Measurements from ENCODE around the gene SLC25A15.
"Not testable (repeated sequence)": the region's sequence is repeated elsewhere in the genome, so short reads cannot be mapped to it uniquely, and the experiment has no call there.

Gene SLC25A15

GRCh38 chr13:40781717-40782116 is 7.7 kb upstream of the SLC25A15 start:
- H3K27me3 ChIP-seq (ENCODE audit: low read depth, low read length): no peaks in the 10 kb centered on the region
- H3K9ac ChIP-seq (ENCODE audit: low read length): no peak overlapping the region
- no peaks in the 10 kb centered on the region for H3K9me3 ChIP-seq (ENCODE audit: insufficient read depth, low read length)
- TF ChIP-seq EZH2phosphoT487 (IDR thresholded peaks at IDR 0.05; ENCODE audit: low read depth): no peak
- TF ChIP-seq, protein P1, sequence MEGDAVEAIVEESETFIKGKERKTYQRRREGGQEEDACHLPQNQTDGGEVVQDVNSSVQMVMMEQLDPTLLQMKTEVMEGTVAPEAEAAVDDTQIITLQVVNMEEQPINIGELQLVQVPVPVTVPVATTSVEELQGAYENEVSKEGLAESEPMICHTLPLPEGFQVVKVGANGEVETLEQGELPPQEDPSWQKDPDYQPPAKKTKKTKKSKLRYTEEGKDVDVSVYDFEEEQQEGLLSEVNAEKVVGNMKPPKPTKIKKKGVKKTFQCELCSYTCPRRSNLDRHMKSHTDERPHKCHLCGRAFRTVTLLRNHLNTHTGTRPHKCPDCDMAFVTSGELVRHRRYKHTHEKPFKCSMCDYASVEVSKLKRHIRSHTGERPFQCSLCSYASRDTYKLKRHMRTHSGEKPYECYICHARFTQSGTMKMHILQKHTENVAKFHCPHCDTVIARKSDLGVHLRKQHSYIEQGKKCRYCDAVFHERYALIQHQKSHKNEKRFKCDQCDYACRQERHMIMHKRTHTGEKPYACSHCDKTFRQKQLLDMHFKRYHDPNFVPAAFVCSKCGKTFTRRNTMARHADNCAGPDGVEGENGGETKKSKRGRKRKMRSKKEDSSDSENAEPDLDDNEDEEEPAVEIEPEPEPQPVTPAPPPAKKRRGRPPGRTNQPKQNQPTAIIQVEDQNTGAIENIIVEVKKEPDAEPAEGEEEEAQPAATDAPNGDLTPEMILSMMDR (IDR thresholded peaks at IDR 0.05; ENCODE audit: low read depth, low read length): no peak
- H3K4me3 ChIP-seq (ENCODE audit: low read length): no peak overlapping the region
- peaks cover 16% of the 10 kb centered on the region for H3K4me1 ChIP-seq (ENCODE audit: low read length)
- H3K4me2 ChIP-seq (ENCODE audit: low read length): peak overlapping the region; percentile 6; the same call in 1 of the 2 replicates
- no peaks in the 10 kb centered on the region for H3K36me3 ChIP-seq (replicated peaks; ENCODE audit: low read depth, low read length)
- H3K79me2 ChIP-seq (ENCODE audit: low read length): no peaks in the 10 kb centered on the region
- no peak overlapping the region for H3K27ac ChIP-seq (ENCODE audit: low read length)
- no peaks in the 10 kb centered on the region for H4K20me1 ChIP-seq (ENCODE audit: insufficient read depth, low read length)
- no peak overlapping the region for H2AFZ ChIP-seq (ENCODE audit: low read depth, low read length)

DNA sequence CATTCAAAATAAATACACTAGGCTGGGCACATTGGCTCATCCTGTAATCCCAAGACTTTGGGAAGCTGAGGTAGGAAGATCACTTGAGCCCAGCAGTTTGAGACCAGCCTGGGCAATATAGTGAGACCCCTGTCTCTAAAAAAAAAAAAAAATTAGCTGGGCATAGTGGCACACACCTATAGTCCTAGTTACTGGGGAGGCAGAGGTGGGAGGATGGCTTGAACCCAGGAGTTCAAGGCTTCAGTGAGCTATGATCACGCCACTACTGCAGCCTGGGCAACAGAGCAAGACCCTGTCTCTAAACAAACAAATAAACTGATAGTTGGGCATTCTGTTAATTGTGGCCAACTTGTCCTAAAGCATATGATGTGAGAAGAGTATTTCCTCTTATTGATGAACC is 6.4 kb upstream of the SLC25A15 start:
- H3K79me2 ChIP-seq (ENCODE audit: low read length); H3K4me3 ChIP-seq (ENCODE audit: low read length); H3K4me2 ChIP-seq (ENCODE audit: low read length); H3K27ac ChIP-seq (ENCODE audit: low read length); H3K4me1 ChIP-seq (ENCODE audit: low read length); H2AFZ ChIP-seq (ENCODE audit: low read depth, low read length); H3K9me3 ChIP-seq (ENCODE audit: insufficient read depth, low read length); H3K9ac ChIP-seq (ENCODE audit: low read length); H4K20me1 ChIP-seq (ENCODE audit: insufficient read depth, low read length); H3K27me3 ChIP-seq (ENCODE audit: low read depth, low read length); H3K36me3 ChIP-seq (replicated peaks; ENCODE audit: low read depth, low read length): not testable (repeated sequence)

DNA sequence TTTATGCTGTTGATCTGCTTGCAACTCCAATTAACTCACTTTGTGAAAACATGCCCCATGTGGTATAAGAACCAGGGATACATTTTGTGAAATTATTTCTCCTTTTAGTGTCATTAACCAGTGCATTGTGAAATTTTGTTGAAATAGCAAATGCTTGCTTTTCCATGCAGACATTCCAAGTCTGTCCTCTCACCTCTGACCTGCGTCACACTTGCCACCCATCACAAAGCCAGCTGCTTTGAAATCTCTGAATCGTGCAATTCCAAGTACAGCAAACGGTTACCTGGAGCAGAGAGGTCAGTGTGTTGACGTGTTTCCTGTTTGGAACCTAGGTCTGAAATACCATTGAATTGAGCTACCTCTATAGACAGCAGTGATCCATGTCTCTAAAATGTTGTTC is 4.9 kb upstream of the SLC25A15 start:
- Histone ChIP-seq H3K9me3 (ENCODE audit: insufficient read depth, low read length) (no peaks in the 10 kb centered on the region), H3K36me3 (replicated peaks; ENCODE audit: low read depth, low read length) (no peaks in the 10 kb centered on the region), H3K9ac (ENCODE audit: low read length) (no peak overlapping the region), H3K4me2 (ENCODE audit: low read length) (no peak overlapping the region), H3K27me3 (ENCODE audit: low read depth, low read length) (no peaks in the 10 kb centered on the region), H3K4me3 (ENCODE audit: low read length) (no peak overlapping the region), H3K79me2 (ENCODE audit: low read length) (peaks cover 3% of the 10 kb centered on the region; the same call in 1 of the 2 replicates), H3K27ac (ENCODE audit: low read length) (no peak overlapping the region), H2AFZ (ENCODE audit: low read depth, low read length) (no peak overlapping the region), H3K4me1 (ENCODE audit: low read length) (peaks cover 8% of the 10 kb centered on the region), H4K20me1 (ENCODE audit: insufficient read depth, low read length) (no peaks in the 10 kb centered on the region)
- TF ChIP-seq EZH2phosphoT487 (IDR thresholded peaks at IDR 0.05; ENCODE audit: low read depth): no peak
- TF ChIP-seq, protein P1 (IDR thresholded peaks at IDR 0.05; ENCODE audit: low read depth, low read length): no peak

- Histone ChIP-seq H3K27me3 (ENCODE audit: low read depth, low read length) (no peaks in the 10 kb centered on the region), H3K79me2 (ENCODE audit: low read length) (peaks cover 3% of the 10 kb centered on the region; the same call in 1 of the 2 replicates), H3K36me3 (replicated peaks; ENCODE audit: low read depth, low read length) (no peaks in the 10 kb centered on the region), H3K27ac (ENCODE audit: low read length) (no peak overlapping the region), H3K4me1 (ENCODE audit: low read length) (peaks cover 10% of the 10 kb centered on the region), H3K4me3 (ENCODE audit: low read length) (no peak overlapping the region), H3K4me2 (ENCODE audit: low read length) (no peak overlapping the region), H4K20me1 (ENCODE audit: insufficient read depth, low read length) (no peaks in the 10 kb centered on the region), H3K9ac (ENCODE audit: low read length) (no peak overlapping the region), H3K9me3 (ENCODE audit: insufficient read depth, low read length) (no peaks in the 10 kb centered on the region), H2AFZ (ENCODE audit: low read depth, low read length) (no peak overlapping the region)
- no peak for TF ChIP-seq EZH2phosphoT487 (IDR thresholded peaks at IDR 0.05; ENCODE audit: low read depth)
- TF ChIP-seq, protein P1 (IDR thresholded peaks at IDR 0.05; ENCODE audit: low read depth, low read length): no peak
Observed at GRCh38 chr13:40786568-40786996, 2.8 kb upstream of the SLC25A15 start.

GRCh38 chr13:40787062-40787461 is 2.3 kb upstream of the SLC25A15 start:
- Histone ChIP-seq H3K9ac (ENCODE audit: low read length) (no peak overlapping the region), H3K79me2 (ENCODE audit: low read length) (peaks cover 3% of the 10 kb centered on the region; the same call in 1 of the 2 replicates), H3K4me2 (ENCODE audit: low read length) (no peak overlapping the region), H3K36me3 (replicated peaks; ENCODE audit: low read depth, low read length) (no peaks in the 10 kb centered on the region), H3K4me3 (ENCODE audit: low read length) (no peak overlapping the region), H3K4me1 (ENCODE audit: low read length) (peaks cover 5% of the 10 kb centered on the region), H2AFZ (ENCODE audit: low read depth, low read length) (no peak overlapping the region), H3K27ac (ENCODE audit: low read length) (no peak overlapping the region), H3K9me3 (ENCODE audit: insufficient read depth, low read length) (no peaks in the 10 kb centered on the region), H3K27me3 (ENCODE audit: low read depth, low read length) (no peaks in the 10 kb centered on the region), H4K20me1 (ENCODE audit: insufficient read depth, low read length) (no peaks in the 10 kb centered on the region)
- TF ChIP-seq, protein P1 (IDR thresholded peaks at IDR 0.05; ENCODE audit: low read depth, low read length): no peak
- TF ChIP-seq EZH2phosphoT487 (IDR thresholded peaks at IDR 0.05; ENCODE audit: low read depth): no peak

GRCh38 chr13:40788540-40789274 is 704 bp upstream of the SLC25A15 start:
- H3K36me3 ChIP-seq (replicated peaks; ENCODE audit: low read depth, low read length); H4K20me1 ChIP-seq (ENCODE audit: insufficient read depth, low read length); H3K4me1 ChIP-seq (ENCODE audit: low read length); H3K27me3 ChIP-seq (ENCODE audit: low read depth, low read length); H3K9me3 ChIP-seq (ENCODE audit: insufficient read depth, low read length); H3K79me2 ChIP-seq (ENCODE audit: low read length): not testable (repeated sequence)
- H2AFZ ChIP-seq (ENCODE audit: low read depth, low read length): peak overlapping the region; percentile 61
- H3K4me2 ChIP-seq (ENCODE audit: low read length): peak overlapping the region; percentile 87
- peak overlapping the region; percentile 30; the same call in 1 of the 2 replicates for H3K27ac ChIP-seq (ENCODE audit: low read length)
- H3K9ac ChIP-seq (ENCODE audit: low read length): peak overlapping the region; percentile 89
- H3K4me3 ChIP-seq (ENCODE audit: low read length): peak overlapping the region; percentile 86

All from OCI-LY3 (cell line).